Mesendoderm (in vitro differentiated cells): ENCODE measurements around the gene UCKL1.
"Not testable (repeated sequence)": the region's sequence is repeated elsewhere in the genome, so short reads cannot be mapped to it uniquely, and the experiment has no call there.

ENCODE experiments used
- DNase-seq: peaks from one replicate; pipeline ENCODE4 v3.0.0; 2013
- H2AK5ac ChIP-seq: 2 replicates; pipeline ENCODE4 v1.6.1; 2013; ENCODE audit warnings: low read length, inconsistent platforms
- H2BK120ac ChIP-seq: 2 replicates; pipeline ENCODE4 v1.6.1; 2013; ENCODE audit warnings: low read depth, mild to moderate bottlenecking, low read length, moderate library complexity, mixed read lengths
- H2BK15ac ChIP-seq: replicated peaks from 2 replicates; pipeline ENCODE4 v1.6.1; 2013; ENCODE audit warnings: low read depth, mild to moderate bottlenecking, moderate library complexity
- H2BK5ac ChIP-seq: 2 replicates; pipeline ENCODE4 v1.6.1; 2013; ENCODE audit warnings: low read length, inconsistent platforms
- H3K18ac ChIP-seq: 2 replicates; pipeline ENCODE4 v1.6.1; 2013; ENCODE audit warnings: mild to moderate bottlenecking, low read length, mixed read lengths
- H3K23ac ChIP-seq: one replicate; pipeline ENCODE4 v1.6.1; 2013; ENCODE audit warnings: low read length
- H3K27ac ChIP-seq: 2 replicates; pipeline ENCODE4 v1.5.1; 2013; ENCODE audit warnings: low read depth, mild to moderate bottlenecking, inconsistent platforms, low read length, moderate library complexity
- H3K27me3 ChIP-seq: 2 replicates; pipeline ENCODE4 v1.6.1; 2013; ENCODE audit warnings: low read length, control low read depth, mild to moderate bottlenecking, inconsistent platforms; ENCODE audit not compliant: insufficient read depth, poor library complexity
- H3K36me3 ChIP-seq: 2 replicates; pipeline ENCODE4 v1.6.1; 2013; ENCODE audit warnings: low read length, inconsistent platforms; ENCODE audit not compliant: control insufficient read depth, insufficient read depth
- H3K4ac ChIP-seq: one replicate; pipeline ENCODE4 v1.6.1; 2013; ENCODE audit warnings: low read depth, mild to moderate bottlenecking, low read length, moderate library complexity
- H3K4me1 ChIP-seq: 2 replicates; pipeline ENCODE4 v1.6.1; 2013; ENCODE audit warnings: low read depth, low read length, inconsistent platforms; ENCODE audit not compliant: control insufficient read depth
- H3K4me2 ChIP-seq: 2 replicates; pipeline ENCODE4 v1.6.1; 2013; ENCODE audit warnings: low read length
- H3K4me3 ChIP-seq: 2 replicates; pipeline ENCODE4 v1.5.1; 2013; ENCODE audit warnings: mild to moderate bottlenecking, low read length
- H3K56ac ChIP-seq: one replicate; pipeline ENCODE4 v1.6.1; 2013; ENCODE audit warnings: low read length
- H3K79me1 ChIP-seq: 2 replicates; pipeline ENCODE4 v1.6.1; 2013; ENCODE audit warnings: low read length, inconsistent platforms
- H3K79me2 ChIP-seq: 2 replicates; pipeline ENCODE4 v1.6.1; 2013; ENCODE audit warnings: mild to moderate bottlenecking, low read length; ENCODE audit not compliant: control insufficient read depth, insufficient read depth
- H3K9ac ChIP-seq: 2 replicates; pipeline ENCODE4 v1.6.1; 2013; ENCODE audit warnings: low read length, inconsistent platforms
- H4K5ac ChIP-seq: one replicate; pipeline ENCODE4 v1.6.1; 2013; ENCODE audit warnings: low read length
- H4K8ac ChIP-seq: one replicate; pipeline ENCODE4 v1.6.1; 2013; ENCODE audit warnings: low read depth, mild to moderate bottlenecking, control low read depth, low read length, moderate library complexity
- WGBS: extraction: QIAGEN DNeasy Blood & Tissue Kit; methylation state at CpG from one replicate; pipeline ENCODE4 v1.1.7; 2013; ENCODE audit warnings: low lambda C conversion rate, missing lambda C conversion rate; ENCODE audit not compliant: insufficient coverage; ENCODE audit errors: extremely low coverage; 5-methylcytosine and 5-hydroxymethylcytosine counted together

UCKL1 gene

DNA sequence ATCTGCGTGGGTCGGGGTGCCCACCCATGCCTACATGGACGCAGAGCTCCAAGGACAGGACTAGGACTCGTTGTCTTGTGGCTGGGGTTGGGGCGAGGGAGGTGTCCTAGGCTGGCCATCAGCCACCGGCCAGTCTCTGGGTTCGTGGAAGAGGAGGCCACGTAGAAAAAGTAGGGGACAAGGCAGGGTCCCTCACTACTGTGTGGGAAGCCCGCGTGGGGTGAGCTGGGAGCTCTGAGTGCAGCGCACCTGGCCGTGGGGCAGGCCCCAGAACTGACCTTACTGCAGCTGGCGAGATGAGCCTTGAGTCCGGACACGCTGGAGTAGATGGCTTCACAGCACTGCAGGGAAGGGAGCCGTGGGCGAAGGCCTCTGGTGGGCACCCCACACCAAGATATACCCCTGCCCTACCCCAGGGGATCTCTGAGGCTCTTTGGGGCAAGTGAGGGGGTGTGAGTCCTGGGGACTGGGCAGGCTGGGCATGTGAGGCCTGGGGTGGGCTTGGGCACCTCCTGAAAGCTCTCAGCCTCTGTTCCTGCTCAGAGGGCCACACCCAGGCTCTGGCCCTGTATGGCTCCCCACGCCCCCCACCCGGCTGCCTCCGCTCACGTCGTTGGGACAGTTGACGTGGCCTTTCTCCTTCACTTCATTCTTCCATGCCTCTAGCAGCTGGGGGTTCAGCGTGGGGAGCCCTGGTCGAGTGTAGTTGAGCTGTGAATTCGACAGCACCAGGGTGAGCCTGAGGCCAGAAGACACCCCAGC is 5.6 kb upstream of the UCKL1 start:
- H3K18ac ChIP-seq, result no peak overlapping the region
- H3K4me2 ChIP-seq, result no peak overlapping the region
- no peaks in the 10 kb centered on the region for H3K27me3 ChIP-seq
- H2AK5ac ChIP-seq, result no peak overlapping the region
- H3K4me1 ChIP-seq, result no peaks in the 10 kb centered on the region
- no peak overlapping the region for H2BK120ac ChIP-seq
- no peak overlapping the region for H3K27ac ChIP-seq
- no peak for DNase-seq
- no peaks in the 10 kb centered on the region for H3K79me2 ChIP-seq
- WGBS, result no CpG with 5 or more reads among the region's 26 CpGs
- H4K8ac ChIP-seq, result no peak overlapping the region
- H3K56ac ChIP-seq, result no peak overlapping the region
- H3K9ac ChIP-seq, result no peak overlapping the region
- H3K23ac ChIP-seq, result no peak overlapping the region
- no peak overlapping the region for H2BK15ac ChIP-seq
- no peak overlapping the region for H3K4ac ChIP-seq
- no peak overlapping the region for H2BK5ac ChIP-seq
- no peak overlapping the region for H3K4me3 ChIP-seq
- no peak overlapping the region for H4K5ac ChIP-seq
- peaks cover 9% of the 10 kb centered on the region for H3K36me3 ChIP-seq
- no peaks in the 10 kb centered on the region for H3K79me1 ChIP-seq

DNA sequence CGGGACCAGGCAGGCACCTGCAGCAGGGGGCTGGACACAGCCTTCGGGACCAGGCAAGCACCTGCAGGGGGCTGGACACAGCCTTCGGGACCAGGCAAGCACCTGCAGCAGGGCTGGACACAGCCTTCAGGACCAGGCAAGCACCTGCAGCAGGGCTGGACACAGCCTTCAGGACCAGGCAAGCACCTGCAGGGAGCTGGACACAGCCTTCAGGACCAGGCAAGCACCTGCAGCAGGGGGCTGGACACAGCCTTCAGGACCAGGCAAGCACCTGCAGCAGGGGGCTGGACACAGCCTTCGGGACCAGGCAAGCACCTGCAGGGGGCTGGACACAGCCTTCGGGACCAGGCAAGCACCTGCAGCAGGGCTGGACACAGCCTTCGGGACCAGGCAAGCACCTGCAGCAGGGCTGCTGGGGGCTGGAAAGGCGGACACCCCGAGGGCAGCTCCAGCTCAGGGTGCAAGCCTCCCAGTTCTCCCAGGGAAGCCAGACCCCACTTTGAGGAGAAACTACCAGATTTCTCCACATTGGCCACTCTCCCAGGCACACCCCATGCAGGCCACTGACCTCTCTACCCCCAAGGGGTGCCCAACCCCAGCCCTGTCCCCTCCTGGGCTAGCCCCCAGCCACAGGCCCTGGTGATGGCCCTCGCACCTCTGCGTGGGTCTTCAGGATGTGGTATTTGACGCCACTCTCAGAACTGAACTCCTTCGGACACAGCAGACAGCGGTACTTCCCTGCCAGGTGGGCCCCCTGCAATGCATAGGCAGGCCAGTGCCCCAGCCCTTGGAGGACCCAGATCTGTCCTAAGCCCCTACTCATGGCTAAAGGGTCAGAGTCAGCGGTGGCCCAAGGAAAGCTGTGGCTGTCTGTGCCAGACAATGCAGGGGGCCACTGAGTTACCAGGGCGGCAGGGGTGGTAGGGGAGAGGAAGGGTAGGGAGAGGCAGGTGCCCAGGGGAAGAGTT is 4.7 kb upstream of the UCKL1 start:
- not testable (repeated sequence) for H2BK5ac ChIP-seq, H2BK15ac ChIP-seq, H3K18ac ChIP-seq, H3K4me1 ChIP-seq, H3K9ac ChIP-seq, H4K8ac ChIP-seq, H4K5ac ChIP-seq, H2BK120ac ChIP-seq, H3K4me3 ChIP-seq, H2AK5ac ChIP-seq, DNase-seq, H3K27me3 ChIP-seq, H3K79me2 ChIP-seq, H3K27ac ChIP-seq, H3K79me1 ChIP-seq, H3K23ac ChIP-seq, H3K4me2 ChIP-seq, H3K4ac ChIP-seq, H3K36me3 ChIP-seq, H3K56ac ChIP-seq
- WGBS, result no CpG with 5 or more reads among the region's 15 CpGs

DNA sequence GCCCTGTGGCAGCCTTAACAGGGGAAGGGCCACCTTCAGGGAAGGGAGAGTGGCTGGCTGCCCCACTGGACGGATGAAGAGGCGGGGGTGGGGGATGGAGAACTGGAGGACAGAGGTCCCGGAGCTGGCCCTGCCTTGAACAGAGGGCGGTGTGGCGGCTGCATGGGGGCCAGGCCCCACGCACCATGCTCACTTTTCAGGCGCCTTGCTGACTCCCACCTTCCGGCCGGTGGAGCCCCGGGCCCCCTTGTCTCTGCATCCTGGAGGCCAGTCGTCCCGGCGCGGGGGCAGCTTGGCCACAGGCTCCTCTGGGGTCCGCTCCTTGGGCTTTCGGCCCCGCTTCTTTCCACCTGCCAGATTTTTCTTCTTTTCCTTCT is 3.5 kb upstream of the UCKL1 start:
- H2AK5ac ChIP-seq, result no peak overlapping the region
- no peak overlapping the region for H4K8ac ChIP-seq
- no peak overlapping the region for H3K18ac ChIP-seq
- no peak overlapping the region for H3K56ac ChIP-seq
- no peak overlapping the region for H3K9ac ChIP-seq
- no peak overlapping the region for H3K4me3 ChIP-seq
- H3K4me1 ChIP-seq, result no peaks in the 10 kb centered on the region
- DNase-seq, result no peak
- peaks cover 2% of the 10 kb centered on the region for H3K79me1 ChIP-seq
- no peak overlapping the region for H4K5ac ChIP-seq
- peaks cover 5% of the 10 kb centered on the region for H3K36me3 ChIP-seq
- H2BK120ac ChIP-seq, result no peak overlapping the region
- no peak overlapping the region for H2BK15ac ChIP-seq
- H3K79me2 ChIP-seq, result peaks cover 12% of the 10 kb centered on the region
- no peak overlapping the region for H3K4ac ChIP-seq
- no peak overlapping the region for H3K4me2 ChIP-seq
- no CpG with 5 or more reads among the region's 17 CpGs for WGBS
- no peaks in the 10 kb centered on the region for H3K27me3 ChIP-seq
- no peak overlapping the region for H3K23ac ChIP-seq
- H2BK5ac ChIP-seq, result no peak overlapping the region
- no peak overlapping the region for H3K27ac ChIP-seq

GRCh38 chr20:63958964-63959698 is 2.9 kb upstream of the UCKL1 start:
- Histone ChIP-seq H3K9ac (no peak overlapping the region), H3K79me1 (peaks cover 8% of the 10 kb centered on the region), H3K36me3 (peaks cover 3% of the 10 kb centered on the region), H2BK5ac (no peak overlapping the region), H2BK120ac (no peak overlapping the region), H3K18ac (no peak overlapping the region), H4K5ac (no peak overlapping the region), H2AK5ac (no peak overlapping the region), H4K8ac (no peak overlapping the region), H3K79me2 (peaks cover 17% of the 10 kb centered on the region), H3K4me2 (no peak overlapping the region), H3K56ac (no peak overlapping the region), H3K4me1 (no peaks in the 10 kb centered on the region), H3K4me3 (no peak overlapping the region), H3K4ac (no peak overlapping the region), H3K27ac (no peak overlapping the region), H2BK15ac (no peak overlapping the region), H3K27me3 (no peaks in the 10 kb centered on the region), H3K23ac (no peak overlapping the region)
- DNase-seq, result no peak
- WGBS, result no CpG with 5 or more reads among the region's 10 CpGs

DNA sequence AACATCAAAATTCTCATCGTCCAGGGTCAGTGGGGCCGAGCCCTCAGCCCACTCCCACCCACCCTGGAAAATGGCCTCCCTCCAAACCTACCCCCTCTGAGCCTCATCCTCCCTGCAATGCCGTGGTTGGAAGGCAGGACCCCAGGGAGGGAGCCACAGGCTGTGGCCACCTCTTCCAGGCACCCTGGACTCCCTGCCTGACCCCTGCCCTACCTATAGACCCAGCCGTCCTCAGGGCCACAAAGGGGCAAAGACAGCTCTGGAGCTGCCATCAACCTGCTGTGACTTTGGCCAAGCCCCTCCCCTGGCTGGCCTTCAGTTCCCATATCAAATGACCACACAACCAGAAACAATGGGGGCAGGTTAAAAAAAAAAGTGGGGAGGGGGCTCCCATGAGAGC is 2.3 kb upstream of the UCKL1 start:
- Histone ChIP-seq H3K4ac (no peak overlapping the region), H4K5ac (no peak overlapping the region), H3K79me1 (peaks cover 14% of the 10 kb centered on the region), H2BK120ac (no peak overlapping the region), H3K27me3 (no peaks in the 10 kb centered on the region), H3K9ac (no peak overlapping the region), H3K79me2 (peaks cover 24% of the 10 kb centered on the region), H3K4me3 (no peak overlapping the region), H3K18ac (no peak overlapping the region), H2BK5ac (no peak overlapping the region), H3K56ac (no peak overlapping the region), H2AK5ac (no peak overlapping the region), H2BK15ac (no peak overlapping the region), H4K8ac (no peak overlapping the region), H3K4me1 (no peaks in the 10 kb centered on the region), H3K4me2 (no peak overlapping the region), H3K27ac (no peak overlapping the region), H3K36me3 (no peaks in the 10 kb centered on the region), H3K23ac (no peak overlapping the region)
- DNase-seq, result no peak
- WGBS, result no CpG with 5 or more reads among the region's 4 CpGs
